Measurements from ENCODE around the gene CHST11. TPM values are rescaled to one million over a fixed set of nuclear protein-coding genes. Genes with fewer than 3 reads are reported as not detected.

CHST11 gene
- total RNA-seq, 1 donor from 2014 or later: 15.5 TPM

DNA sequence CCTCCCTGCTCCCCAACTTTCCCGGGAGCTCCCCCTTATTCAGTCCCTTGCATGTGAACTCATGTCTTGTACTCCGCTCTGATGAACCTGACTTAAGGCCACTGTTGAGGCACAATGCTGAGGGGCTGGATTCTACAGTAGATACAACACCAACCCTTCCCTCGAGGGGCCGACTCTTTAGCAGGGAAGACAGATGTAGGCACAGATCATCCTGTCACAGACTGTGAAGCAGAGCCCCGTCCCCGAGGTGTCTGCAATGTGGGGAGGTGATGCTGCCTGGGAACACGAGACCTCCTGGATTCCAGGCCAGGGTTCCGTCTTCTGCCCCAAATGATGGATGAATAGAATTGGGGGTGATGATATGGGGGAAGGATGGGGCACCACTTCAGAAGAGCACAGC lies 175.1 kb downstream of the CHST11 start:
- H3K36me3 Mint-ChIP-seq: peaks cover 5% of the 10 kb centered on the region
- DNase-seq (ENCODE audit: extremely low spot score, unreplicated experiment): no peak
- peaks cover 33% of the 10 kb centered on the region for H3K4me1 Mint-ChIP-seq (ENCODE audit: unreplicated experiment)
- H3K4me3 Mint-ChIP-seq: no peak overlapping the region
- no peak overlapping the region for H3K27ac Mint-ChIP-seq
- no peaks in the 10 kb centered on the region for H3K9me3 Mint-ChIP-seq
- TF ChIP-seq, protein P1, sequence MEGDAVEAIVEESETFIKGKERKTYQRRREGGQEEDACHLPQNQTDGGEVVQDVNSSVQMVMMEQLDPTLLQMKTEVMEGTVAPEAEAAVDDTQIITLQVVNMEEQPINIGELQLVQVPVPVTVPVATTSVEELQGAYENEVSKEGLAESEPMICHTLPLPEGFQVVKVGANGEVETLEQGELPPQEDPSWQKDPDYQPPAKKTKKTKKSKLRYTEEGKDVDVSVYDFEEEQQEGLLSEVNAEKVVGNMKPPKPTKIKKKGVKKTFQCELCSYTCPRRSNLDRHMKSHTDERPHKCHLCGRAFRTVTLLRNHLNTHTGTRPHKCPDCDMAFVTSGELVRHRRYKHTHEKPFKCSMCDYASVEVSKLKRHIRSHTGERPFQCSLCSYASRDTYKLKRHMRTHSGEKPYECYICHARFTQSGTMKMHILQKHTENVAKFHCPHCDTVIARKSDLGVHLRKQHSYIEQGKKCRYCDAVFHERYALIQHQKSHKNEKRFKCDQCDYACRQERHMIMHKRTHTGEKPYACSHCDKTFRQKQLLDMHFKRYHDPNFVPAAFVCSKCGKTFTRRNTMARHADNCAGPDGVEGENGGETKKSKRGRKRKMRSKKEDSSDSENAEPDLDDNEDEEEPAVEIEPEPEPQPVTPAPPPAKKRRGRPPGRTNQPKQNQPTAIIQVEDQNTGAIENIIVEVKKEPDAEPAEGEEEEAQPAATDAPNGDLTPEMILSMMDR (conservative IDR thresholded peaks at IDR 0.05): no peak
- H3K27me3 Mint-ChIP-seq: peaks cover 13% of the 10 kb centered on the region

DNA sequence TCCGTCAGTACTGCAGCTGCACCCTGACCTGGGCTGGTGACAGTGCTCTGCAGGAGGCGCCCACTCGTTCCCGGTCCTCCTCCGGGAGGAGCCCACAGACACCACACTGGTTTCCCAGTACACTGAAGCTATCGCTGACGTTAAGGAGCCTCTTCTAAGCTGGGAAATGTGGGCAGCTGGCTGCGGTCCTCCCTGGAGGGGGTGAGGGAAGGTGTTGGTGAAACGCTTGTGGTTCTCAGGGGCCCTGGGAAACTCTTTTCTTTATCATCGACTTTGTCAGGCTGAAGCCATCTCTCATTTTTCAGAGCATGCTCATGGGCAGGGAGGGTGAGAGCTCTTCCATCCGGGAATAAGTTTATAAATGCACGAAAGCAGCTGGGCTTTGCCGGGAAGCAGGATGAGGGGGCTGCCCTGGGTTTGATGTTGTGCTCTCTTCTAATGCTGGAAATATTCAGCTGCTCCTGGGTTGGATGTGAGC lies 176.0 kb downstream of the CHST11 start:
- Mint-ChIP-seq H3K36me3 (peaks cover 5% of the 10 kb centered on the region), H3K27ac (no peak overlapping the region), H3K27me3 (peaks cover 11% of the 10 kb centered on the region), H3K4me1 (ENCODE audit: unreplicated experiment) (peaks cover 28% of the 10 kb centered on the region), H3K4me3 (no peak overlapping the region), H3K9me3 (no peaks in the 10 kb centered on the region)
- DNase-seq (ENCODE audit: extremely low spot score, unreplicated experiment): no peak
- TF ChIP-seq, protein P1 (conservative IDR thresholded peaks at IDR 0.05): no peak

DNA sequence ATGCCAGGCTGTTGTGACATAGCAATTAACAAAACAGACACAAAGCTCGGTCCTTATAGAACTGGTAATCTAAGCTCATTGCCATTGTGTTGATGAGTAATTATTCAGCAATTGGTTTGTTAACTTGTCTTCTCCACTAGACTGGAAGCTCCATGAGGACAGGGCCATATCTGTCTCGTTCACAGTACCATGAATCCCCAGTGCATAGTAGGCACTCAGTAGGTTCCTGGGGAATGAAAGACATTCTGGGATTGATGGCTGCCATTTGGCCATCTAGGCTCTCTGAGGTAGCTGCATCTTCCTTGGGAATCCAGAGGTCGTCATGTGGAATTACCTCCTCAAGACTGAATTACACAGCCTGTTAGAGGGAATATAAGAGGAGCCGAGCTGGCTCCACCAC lies 177.3 kb downstream of the CHST11 start:
- H3K4me3 Mint-ChIP-seq: no peak overlapping the region
- H3K4me1 Mint-ChIP-seq (ENCODE audit: unreplicated experiment): peaks cover 28% of the 10 kb centered on the region
- no peak overlapping the region for H3K27ac Mint-ChIP-seq
- H3K36me3 Mint-ChIP-seq: peaks cover 5% of the 10 kb centered on the region
- TF ChIP-seq, protein P1 (conservative IDR thresholded peaks at IDR 0.05): no peak
- no peaks in the 10 kb centered on the region for H3K9me3 Mint-ChIP-seq
- no peak for DNase-seq (ENCODE audit: extremely low spot score, unreplicated experiment)
- peaks cover 8% of the 10 kb centered on the region for H3K27me3 Mint-ChIP-seq

DNA sequence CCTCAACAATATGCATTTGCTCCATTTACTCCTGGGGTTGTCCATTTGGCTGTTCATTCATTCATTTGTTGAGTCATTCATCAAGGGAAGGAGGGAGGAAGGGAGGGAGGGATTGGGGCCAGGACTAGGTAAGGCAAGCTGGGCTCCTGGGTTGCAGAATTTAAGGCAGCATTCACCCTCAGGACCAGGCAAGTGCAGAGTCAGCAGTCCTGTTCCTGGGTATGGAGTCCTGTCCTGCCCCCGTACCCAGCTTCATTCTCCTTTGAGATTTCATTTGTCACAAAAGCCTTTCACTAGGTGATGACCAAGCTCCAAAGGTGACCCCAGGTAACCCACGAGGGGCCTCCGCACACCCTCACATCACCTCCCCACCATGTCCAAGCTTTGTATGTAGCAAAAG lies 178.1 kb downstream of the CHST11 start:
- Mint-ChIP-seq H3K27ac (no peak overlapping the region), H3K4me3 (no peak overlapping the region), H3K36me3 (peaks cover 5% of the 10 kb centered on the region), H3K4me1 (ENCODE audit: unreplicated experiment) (peaks cover 28% of the 10 kb centered on the region), H3K27me3 (peaks cover 8% of the 10 kb centered on the region), H3K9me3 (no peaks in the 10 kb centered on the region)
- DNase-seq (ENCODE audit: extremely low spot score, unreplicated experiment): no peak
- TF ChIP-seq, protein P1 (conservative IDR thresholded peaks at IDR 0.05): no peak

DNA sequence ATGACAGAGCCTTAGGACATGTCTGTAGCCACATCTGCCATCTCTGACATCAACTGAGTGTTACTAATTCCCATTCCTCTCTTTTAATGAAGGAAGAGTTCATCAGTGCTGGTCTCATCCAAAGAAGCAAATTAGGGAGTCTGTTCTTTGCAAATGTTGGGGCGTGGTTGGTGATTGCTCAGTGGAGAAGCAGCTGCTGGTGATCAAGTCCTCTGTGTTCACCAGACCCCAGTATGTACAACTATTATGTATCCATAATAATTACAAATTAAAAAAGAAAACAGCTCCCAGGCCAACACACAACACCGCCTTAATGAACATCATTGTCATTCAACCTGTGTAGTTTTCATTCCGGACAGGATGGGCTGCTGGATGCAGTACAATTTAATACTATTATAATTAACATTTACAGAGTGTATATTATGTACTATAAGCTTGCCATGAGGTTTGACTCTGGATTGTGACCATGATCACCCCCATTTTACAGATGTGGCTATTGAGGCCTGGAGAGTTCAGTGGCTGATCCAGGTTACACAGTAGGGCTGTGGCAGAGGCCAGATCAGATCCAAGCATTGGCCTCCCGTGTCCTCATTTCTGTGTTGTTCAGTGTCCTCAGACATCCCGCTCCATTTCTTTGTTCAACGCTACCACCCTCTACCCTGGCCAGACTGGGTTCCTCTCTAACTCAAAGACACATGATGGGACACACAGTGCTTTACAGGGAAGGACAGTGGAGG lies 179.0 kb downstream of the CHST11 start:
- peaks cover 20% of the 10 kb centered on the region for H3K4me1 Mint-ChIP-seq (ENCODE audit: unreplicated experiment)
- H3K27me3 Mint-ChIP-seq: peaks cover 7% of the 10 kb centered on the region
- no peak overlapping the region for H3K27ac Mint-ChIP-seq
- H3K9me3 Mint-ChIP-seq: no peaks in the 10 kb centered on the region
- H3K36me3 Mint-ChIP-seq: peaks cover 5% of the 10 kb centered on the region
- H3K4me3 Mint-ChIP-seq: no peak overlapping the region
- no peak for DNase-seq (ENCODE audit: extremely low spot score, unreplicated experiment)
- TF ChIP-seq, protein P1 (conservative IDR thresholded peaks at IDR 0.05): no peak
